Measurements from ENCODE around the gene EEA1. TPM values are rescaled to one million over a fixed set of nuclear protein-coding genes. Genes with fewer than 3 reads are reported as not detected.

Gene EEA1
- total and polyA plus RNA-seq, 2 of the 4 experiments (the other 2 are of a cell fraction) = 4.6 to 12.5 TPM

GRCh38 chr12:92764831-92765230 lies 164.3 kb downstream of the EEA1 start:
- H4K5ac ChIP-seq (ENCODE audit: low read depth, low read length) = no peak overlapping the region

More at GRCh38 chr12:92764831-92765230, 164.3 kb downstream of the EEA1 start:
- Histone ChIP-seq H2BK120ac (ENCODE audit: low read depth, low read length) (no peak overlapping the region), H2AFZ (replicated peaks; ENCODE audit: low read length, poor library complexity) (no peak overlapping the region), H3K9me1 (ENCODE audit: insufficient read depth, low read length) (0 out of 2 replicates have a peak, but pooled peaks cover 3% of the 10 kb centered on the region), H4K91ac (ENCODE audit: insufficient read depth, low read depth, low read length) (no peak overlapping the region), H3K23ac (ENCODE audit: low read depth, low read length) (no peak overlapping the region), H3K9me3 (ENCODE audit: control insufficient read depth, insufficient read depth, low read length) (no peaks in the 10 kb centered on the region), H3K4ac (ENCODE audit: low read depth, low read length) (no peak overlapping the region), H3K9ac (ENCODE audit: low read depth, low read length) (no peak overlapping the region), H3K27ac (ENCODE audit: insufficient read depth, low read length) (no peak overlapping the region), H3K14ac (replicated peaks; ENCODE audit: low read depth, low read length) (no peak overlapping the region; the same call in 1 of the 2 replicates), H3K18ac (ENCODE audit: low read depth, low read length) (no peak overlapping the region), H3K27me3 (ENCODE audit: control insufficient read depth, insufficient read depth, low read length) (no peaks in the 10 kb centered on the region), H4K20me1 (ENCODE audit: insufficient read depth, low read length) (no peaks in the 10 kb centered on the region), H4K8ac (ENCODE audit: low read depth in 2 of 2, low read length in 2 of 2) (no peak overlapping the region), H3K79me1 (ENCODE audit: low read depth in 1 of 2, low read length in 2 of 2) (no peaks in the 10 kb centered on the region; a peak in 1 of 4 replicates), H3K36me3 (ENCODE audit: control insufficient read depth, insufficient read depth, low read length) (no peaks in the 10 kb centered on the region), H3K4me2 (ENCODE audit: low read depth, low read length) (no peak overlapping the region), H2AK5ac (ENCODE audit: low read depth, low read length) (peak overlapping the region; percentile 82; the same call in 1 of the 2 replicates), H3K56ac (ENCODE audit: extremely low read depth, insufficient read depth, low read length) (no peak overlapping the region), H2BK15ac (ENCODE audit: low read depth, low read length) (no peak overlapping the region), H3K4me1 (ENCODE audit: control insufficient read depth, insufficient read depth, low read length) (no peaks in the 10 kb centered on the region), H3K4me3 (ENCODE audit: insufficient read depth, low read depth, low read length) (no peak overlapping the region), H2BK5ac (ENCODE audit: low read depth, low read length, poor library complexity, severe bottlenecking) (no peak overlapping the region), H2AK9ac (replicated peaks; ENCODE audit: low read depth, low read length, poor library complexity) (peak overlapping the region; percentile 67), H2BK20ac (ENCODE audit: low read depth, low read length) (no peak overlapping the region)
- no CpG with 5 or more reads among the region's 5 CpGs for WGBS, 2 experiments (ENCODE audit: extremely low coverage in 2 of 2, insufficient read length in 1 of 2)
- ATAC-seq (ENCODE audit: low read depth) (peak; percentile 83), DNase-seq (peak; percentile 57)
- POLR2A ChIA-PET (ENCODE audit: unreplicated experiment) = no interaction called here
- dilution Hi-C loops (cut with HindIII; ENCODE audit: low sequenced_read_pairs, unreplicated experiment) (no loop called here), in situ Hi-C loops (cut with MboI; ENCODE audit: low sequenced_read_pairs) (no loop called here), intact Hi-C loops (cut with micrococcal nuclease) (no loop called here)
- no peak for TF ChIP-seq CEBPB (IDR thresholded peaks at IDR 0.05; ENCODE audit: low read depth, low read length)
- TF ChIP-seq FOS (IDR thresholded peaks at IDR 0.05; ENCODE audit: low read depth, low read length) = no peak
- TF ChIP-seq, protein P1, sequence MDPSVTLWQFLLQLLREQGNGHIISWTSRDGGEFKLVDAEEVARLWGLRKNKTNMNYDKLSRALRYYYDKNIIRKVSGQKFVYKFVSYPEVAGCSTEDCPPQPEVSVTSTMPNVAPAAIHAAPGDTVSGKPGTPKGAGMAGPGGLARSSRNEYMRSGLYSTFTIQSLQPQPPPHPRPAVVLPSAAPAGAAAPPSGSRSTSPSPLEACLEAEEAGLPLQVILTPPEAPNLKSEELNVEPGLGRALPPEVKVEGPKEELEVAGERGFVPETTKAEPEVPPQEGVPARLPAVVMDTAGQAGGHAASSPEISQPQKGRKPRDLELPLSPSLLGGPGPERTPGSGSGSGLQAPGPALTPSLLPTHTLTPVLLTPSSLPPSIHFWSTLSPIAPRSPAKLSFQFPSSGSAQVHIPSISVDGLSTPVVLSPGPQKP (IDR thresholded peaks at IDR 0.05; ENCODE audit: borderline replicate concordance, low read depth, low read length) = no peak
- TF ChIP-seq MAZ (IDR thresholded peaks at IDR 0.05; ENCODE audit: borderline replicate concordance, low read depth, low read length) = no peak
- no peak for TF ChIP-seq POLR2A (IDR thresholded peaks at IDR 0.05; ENCODE audit: low read depth, low read length)
- TF ChIP-seq CTCF (conservative IDR thresholded peaks at IDR 0.05; ENCODE audit: low read depth, low read length) = no peak
- TF ChIP-seq CHD1 (IDR thresholded peaks at IDR 0.05; ENCODE audit: low read depth, low read length) = no peak
- TF ChIP-seq MXI1 (IDR thresholded peaks at IDR 0.05; ENCODE audit: borderline replicate concordance, low read depth, low read length) = no peak
- TF ChIP-seq SMC3 (IDR thresholded peaks at IDR 0.05; ENCODE audit: low read depth, low read length) = no peak
- no peak for TF ChIP-seq RCOR1 (IDR thresholded peaks at IDR 0.05; ENCODE audit: insufficient replicate concordance, low read length)
- no peak for TF ChIP-seq BHLHE40 (IDR thresholded peaks at IDR 0.05; ENCODE audit: low read depth, low read length)
- no TSS peak for BruUV-seq (replicated peaks)
- CTCF ChIA-PET = no interaction called here
